DMS79 treated with DMSO at 0.1 percent for 48 hours (cell line): Measurements from ENCODE around the gene FBXO39.
"Not testable (repeated sequence)": the region's sequence is repeated elsewhere in the genome, so short reads cannot be mapped to it uniquely, and the experiment has no call there.

Experiments
- DNase-seq: peaks from one replicate; lab custom pipeline; 2025; lab: John Stamatoyannopoulos, UW

The FBXO39 gene

DNA sequence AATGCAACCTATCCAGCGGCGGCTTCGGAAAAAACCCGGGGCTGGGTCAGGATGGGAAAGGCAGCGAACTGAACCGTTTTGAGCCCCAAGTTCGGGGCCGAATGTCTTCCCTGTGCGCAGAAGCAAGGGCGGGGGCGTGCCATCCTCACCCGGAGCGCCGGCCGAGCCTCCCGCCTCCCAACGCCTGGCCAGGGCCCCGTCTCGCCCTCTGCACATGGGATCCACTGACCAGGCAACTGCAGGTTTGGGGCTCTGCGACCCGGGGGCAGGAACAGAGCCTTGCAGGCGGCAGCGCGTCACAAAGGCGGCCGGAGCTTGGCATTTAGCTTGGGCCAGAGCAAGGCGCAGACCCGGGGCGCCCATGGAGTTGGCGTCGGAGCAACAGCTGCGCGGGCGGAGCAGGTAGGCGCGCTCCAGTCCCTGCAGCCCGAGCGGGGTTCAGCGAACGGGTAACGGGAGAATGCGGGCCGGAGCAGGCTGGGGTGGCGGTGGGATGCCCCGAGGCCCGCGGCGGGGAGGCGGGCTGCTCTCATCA lies at the start of gene FBXO39:
FBXO39 (plus strand) TSS at position 345 of the 535 bp plus-strand sequence. CDS start 3,654 bp downstream, outside the sequence.
- DNase-seq: no peak

DNA sequence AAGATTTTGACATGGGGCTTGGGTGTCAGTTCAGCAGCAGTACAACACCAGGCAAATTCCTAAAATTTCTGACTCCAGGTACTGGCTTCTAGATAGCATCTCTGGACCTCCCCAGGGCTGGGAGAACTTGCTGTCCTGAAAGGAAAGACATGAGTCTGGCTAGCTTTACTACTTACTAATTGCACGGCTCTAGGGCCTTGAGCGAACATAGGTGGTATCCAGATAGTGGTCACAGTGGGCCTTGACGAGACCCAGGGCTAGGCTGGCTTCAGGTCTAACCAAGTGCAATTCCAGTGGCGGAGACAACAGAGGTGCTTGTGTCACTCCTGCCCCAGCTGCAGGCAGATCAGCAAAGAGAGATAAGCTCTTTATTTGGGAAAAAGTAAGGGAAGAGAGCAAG lies 46.5 kb upstream of the FBXO39 start:
- DNase-seq: no peak

DNA sequence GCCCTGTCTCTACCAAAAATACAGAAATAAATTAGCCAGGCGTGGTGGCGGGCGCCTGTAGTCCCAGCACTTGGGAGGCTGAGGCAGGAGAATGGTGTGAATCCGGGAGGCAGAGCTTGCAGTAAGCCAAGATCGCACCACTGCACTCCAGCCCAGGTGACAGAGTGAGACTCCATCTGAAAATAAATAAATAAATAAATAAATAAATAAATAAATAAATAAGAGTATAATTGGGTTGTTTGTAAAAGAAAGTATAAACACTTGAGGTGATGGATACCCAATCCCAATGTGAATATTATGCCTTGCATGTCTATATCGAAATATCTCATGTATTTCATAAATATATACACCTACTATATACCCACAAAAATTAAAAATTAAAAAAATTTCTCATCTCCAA lies 29.4 kb upstream of the FBXO39 start:
- DNase-seq: not testable (repeated sequence)

DNA sequence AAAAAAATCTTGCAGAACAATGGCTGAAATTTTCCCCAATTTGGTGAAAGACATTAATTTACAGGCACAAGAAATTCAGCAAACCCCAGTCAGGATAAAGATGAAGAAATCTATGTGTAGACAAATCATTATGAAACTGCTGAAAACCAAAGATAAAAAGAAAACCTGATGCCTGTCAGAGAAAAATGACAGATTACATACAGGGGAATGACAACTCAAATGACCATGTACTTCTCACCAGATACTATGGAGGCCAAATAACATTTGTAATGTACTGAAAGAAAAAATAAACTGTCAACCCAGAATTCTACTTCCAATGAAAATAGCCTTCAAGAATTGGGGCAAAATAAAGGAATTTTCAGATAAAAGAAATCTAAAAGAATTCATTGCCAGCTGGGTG lies 27.4 kb upstream of the FBXO39 start:
- DNase-seq: no peak

DNA sequence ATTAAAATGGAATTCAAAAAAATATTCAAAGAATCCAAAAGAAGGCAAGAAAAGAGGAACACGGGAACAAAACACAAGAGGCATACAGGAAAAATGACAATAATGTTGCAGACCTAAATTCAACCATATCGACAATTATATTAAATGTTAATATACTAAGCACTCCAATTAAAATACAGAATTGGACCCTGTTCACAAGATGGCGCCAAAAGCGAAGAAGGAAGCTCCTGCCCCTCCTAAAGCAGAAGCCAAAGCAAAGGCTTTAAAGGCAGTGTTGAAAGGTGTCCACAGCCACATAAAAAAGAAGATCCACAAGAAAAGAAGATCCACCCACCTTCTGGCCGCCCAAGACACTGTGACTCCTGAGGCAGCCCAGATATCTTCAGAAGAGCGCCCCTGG lies 26.5 kb upstream of the FBXO39 start:
- no peak for DNase-seq

DNA sequence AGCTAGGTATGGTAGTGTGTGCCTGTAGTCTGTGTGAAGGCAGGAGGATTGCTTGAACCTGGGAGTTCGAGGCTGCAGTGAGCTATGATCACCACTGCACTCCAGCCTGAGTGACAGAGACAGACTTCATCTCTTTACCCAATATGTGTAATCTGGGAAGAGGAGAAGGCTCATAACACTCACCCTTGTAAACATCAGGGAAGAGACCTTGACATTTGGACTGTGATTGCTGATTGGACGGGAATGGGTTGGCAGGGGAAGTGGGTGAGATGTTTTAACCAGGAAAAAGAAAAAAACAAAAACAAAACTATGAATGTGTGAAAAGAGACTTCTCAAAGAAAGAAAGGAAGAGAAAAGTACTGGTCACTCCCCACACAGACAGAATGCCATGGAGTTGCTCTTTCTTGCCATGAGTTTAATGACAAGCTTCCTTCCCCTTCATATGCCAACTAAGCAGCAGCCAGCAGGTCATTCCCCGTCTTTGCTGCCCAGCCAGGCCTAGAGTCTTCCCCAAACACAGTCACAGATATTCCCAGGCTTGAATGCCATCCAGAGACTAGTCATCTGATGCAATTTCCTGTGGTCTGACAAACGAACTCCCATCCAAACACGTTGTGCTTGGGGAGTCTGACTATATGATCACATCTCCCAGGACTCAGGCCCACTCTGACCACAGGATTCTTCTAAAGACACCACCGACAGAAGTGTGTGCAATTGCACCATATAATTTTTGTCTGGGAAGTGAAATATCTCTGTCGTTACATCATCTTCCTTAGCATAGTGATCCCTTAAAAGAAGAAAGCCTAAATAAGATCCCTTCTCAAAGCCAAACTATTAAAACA lies 23.7 kb upstream of the FBXO39 start:
- no peak for DNase-seq

DNA sequence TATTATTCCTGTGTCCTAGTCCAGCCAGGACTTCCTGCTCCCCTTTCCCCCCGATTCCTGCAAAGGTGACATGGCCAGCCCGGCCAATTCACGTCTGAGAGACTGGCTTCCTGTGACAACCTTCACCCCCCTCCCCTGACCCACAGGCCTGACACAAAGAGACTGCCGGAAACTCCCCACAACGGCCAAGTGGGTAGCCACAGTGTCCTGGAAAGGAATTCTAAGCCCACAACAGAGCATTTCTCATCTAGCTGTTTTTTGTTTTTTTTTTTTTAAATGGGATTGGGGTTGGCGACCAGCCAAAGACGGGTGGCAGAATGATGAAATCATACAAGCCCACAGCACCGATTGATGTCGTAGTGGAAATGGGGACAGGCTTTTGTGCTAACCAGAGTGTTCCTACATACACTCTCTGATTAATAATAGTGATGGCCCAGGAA lies 23.0 kb upstream of the FBXO39 start:
- DNase-seq: no peak

DNA sequence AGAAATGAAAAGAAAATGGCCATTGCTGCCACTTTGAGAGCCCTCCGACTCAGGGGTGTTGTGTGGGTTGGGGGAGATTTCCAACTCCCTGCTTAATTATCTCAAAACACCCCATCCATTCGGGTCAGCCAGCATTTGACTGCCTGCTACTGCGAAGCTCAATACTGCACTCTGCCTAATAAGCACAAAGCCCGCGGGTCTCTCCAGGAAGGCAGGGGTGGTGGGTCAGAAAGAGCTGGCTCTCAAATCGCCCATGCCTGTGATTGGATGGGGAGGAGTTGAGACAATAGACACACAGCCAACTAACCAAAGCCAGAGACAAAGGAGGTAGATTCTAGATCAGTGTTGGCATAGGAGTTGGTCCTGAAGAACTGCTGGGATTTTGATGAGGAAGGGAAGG lies 22.5 kb upstream of the FBXO39 start:
- no peak for DNase-seq

DNA sequence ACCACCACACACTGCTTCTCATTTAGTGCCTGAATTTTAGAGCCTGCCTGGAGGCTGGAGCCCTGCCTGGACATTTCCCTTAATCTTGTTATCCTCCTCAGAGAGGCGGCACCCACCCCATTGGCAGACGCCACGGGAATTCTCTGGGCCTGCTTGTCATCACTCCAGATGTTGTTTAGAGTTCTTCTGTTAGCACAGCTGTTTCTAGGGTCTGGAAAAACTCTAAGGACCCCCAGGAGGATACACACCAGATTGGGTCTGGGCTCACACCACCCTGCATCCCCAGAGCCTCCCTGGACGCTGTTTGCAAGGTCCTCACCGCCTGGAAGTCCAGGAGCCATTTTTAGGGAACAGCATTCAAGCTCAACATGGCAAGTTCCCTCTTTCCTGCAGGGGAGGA lies 20.7 kb upstream of the FBXO39 start:
- no peak for DNase-seq

DNA sequence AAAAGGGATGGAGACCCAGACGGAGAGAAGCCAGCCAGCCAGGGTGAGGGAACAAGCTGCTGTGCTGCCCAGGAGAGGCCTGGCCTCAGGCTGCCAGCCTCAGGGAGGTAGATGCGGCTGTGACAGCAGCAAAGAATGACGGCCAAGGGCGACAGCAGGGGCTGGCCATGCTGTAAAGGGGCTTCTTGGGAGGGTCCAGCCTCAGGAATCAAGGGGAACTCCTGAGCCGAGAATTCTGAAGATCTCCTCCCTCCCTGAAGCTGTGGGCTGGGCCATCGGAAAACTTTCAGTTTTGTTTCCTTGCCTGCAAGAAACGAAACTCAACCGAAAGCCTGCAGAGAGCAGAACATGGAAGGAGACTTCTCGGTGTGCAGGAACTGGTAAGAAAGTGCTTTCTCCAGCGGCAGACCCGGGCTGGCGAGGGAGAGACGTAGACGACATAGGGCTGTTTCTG lies 20.3 kb upstream of the FBXO39 start, which contains the start of gene XAF1:
XAF1 (plus strand) TSS at position 316 of the 454 bp plus-strand sequence; CDS start at position 349, 33 bp downstream.
- DNase-seq: no peak

DNA sequence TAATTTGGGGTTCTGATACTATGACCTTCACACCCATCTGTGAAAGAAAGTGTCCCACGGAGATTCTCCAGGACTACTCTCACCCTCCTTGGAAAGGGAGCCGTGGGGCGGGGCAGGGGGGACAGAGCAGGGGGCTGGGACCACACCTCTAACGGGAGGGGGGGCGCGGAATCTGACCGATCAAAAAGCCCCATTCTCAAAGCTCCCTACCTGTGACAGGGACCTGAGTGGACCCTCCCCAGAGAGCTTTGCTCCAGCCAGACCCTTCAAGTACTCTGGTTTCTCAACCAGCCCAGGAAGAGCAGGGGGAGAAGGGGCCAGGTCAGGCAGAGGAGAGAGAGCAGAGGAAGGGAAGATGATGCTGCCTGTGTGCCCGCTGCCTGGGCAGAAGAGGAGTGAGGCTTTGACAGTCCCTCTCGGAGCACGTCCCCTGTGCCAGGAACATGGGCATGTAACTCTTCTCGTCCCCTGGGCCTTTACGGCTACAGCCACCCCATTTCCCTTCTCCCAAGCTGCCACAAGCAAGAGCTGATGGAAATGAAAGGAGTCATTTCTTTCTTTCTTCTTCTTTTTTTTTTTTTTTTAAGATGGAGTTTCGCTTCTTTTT lies 19.5 kb upstream of the FBXO39 start:
- no peak for DNase-seq

DNA sequence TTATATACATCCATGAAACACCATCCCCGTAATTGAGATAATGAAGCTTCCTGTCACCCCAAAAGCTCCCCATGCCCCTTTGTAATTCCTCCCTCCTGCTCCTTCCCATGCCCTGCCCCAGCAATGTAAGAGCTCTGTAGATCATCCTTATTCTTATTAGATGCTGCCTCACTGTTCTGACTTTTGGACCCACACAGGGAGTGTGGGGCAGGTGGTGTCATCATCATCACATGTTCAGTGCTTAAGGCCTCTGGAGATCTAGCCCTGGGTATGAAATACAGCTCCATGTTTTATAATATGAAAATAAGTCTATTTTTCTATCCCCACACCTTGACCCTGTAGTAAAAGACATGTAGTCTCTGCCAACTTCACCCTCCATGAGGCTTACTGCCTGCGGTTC lies 18.3 kb upstream of the FBXO39 start:
- no peak for DNase-seq

DNA sequence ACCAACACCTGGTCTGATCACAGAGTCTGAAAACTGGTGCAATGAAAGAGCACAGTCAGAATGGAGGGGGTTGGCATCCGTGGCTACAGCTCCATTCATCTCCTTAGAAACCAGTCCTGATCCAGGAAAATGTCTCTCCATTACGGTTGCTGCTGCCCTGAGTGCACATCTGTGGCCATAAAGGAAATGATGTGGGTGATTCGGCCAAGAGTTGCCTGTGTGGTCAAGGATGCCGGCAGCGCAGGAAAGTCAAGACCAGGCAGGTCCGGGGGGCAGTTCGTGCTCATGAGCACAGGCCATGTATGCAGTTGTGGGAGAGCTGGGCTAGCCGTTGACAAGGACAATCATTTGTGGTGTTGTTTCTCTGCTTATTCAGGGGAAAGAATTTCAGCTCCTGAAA lies 14.2 kb upstream of the FBXO39 start:
- no peak for DNase-seq

DNA sequence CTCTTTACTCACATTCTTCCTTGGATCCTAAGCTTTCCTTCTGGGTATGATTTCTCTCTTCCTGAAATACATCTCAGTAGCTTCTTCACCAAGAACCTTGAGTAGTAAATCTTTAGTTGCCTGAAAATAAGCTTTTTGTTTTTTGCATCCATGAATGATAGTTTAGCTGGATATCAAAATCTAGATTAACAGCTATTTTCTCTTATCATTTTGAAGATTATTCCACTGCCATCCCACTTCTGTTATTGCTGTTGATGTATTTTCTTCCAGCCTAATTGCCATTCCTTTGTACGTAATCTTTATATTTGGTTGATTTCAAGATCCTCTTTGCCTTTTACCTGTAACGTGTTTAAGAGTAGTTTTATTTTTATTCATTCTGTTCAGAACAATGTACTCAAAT lies 7.6 kb upstream of the FBXO39 start:
- no peak for DNase-seq

DNA sequence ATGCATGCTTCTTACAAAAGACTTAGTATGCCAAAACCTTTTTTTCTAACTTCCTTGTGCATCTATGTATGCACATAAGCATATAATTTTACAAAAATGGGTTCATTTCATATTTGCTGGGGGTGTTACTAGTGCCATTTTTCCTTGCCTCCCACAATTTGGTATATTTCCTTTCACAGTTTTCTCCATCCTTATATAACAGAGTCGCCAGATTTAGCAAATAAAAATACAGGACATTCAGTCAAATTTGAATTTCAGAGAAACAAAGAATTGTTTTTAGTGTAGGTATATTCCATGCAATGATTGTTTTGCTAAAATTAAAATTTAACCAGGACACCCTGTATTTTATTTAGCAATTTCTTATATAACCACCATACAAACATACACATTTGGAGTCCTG lies 4.0 kb upstream of the FBXO39 start:
- no peak for DNase-seq

DNA sequence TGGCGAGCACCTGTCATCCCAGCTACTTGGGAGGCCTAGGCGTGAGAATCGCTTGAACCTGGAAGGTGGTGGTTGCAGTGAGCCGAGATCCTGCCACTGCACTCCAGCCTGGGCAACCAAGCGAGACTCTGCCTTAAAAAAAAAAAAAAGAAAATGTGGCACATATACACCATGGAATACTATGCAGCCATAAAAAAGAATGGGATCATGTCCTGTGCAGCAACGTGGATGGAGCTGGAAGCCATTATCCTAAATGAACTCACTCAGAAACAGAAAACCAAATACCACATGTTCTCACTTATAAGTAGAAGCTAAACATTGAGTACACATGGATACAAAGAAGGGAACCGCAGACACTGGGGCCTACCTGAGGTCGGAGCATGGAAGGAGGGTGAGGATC lies 1.1 kb upstream of the FBXO39 start:
- DNase-seq: not testable (repeated sequence)

DNA sequence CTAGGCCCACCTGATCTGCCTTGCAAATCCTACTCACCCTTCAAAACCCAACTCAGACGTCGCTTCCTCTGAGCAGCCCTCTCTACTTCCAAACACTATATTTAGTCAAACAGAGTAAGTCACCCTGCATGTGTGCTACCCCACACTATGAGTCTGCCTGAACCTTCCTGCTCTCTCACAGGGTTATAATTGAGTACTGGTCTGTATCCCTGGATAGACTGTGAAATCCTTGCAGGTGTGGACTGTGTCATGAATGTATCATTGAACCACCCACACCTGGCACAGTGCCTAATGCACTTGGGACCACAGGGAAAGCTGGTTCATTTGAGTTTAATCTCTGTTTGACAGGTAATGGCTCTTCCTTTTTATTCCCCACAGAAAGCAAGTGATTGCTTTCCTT lies 3.4 kb downstream of the FBXO39 start:
- no peak for DNase-seq

DNA sequence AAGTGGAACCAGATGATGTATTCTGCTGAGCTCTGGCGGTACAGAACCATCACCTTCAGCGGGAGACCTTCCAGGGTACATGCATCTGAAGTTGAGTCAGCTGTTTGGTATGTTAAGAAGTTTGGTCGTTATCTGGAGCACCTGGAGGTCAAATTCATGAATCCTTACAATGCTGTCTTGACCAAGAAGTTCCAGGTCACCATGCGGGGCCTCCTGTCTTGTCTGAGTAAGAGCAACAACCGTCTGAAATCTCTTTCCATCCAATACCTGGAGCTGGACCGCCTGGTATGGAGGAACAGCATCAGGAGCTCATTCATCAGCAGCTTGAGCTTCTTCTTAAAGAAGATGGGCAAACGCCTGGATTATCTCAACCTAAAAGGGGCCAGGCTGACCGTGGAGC lies 4.0 kb downstream of the FBXO39 start:
- no peak for DNase-seq

DNA sequence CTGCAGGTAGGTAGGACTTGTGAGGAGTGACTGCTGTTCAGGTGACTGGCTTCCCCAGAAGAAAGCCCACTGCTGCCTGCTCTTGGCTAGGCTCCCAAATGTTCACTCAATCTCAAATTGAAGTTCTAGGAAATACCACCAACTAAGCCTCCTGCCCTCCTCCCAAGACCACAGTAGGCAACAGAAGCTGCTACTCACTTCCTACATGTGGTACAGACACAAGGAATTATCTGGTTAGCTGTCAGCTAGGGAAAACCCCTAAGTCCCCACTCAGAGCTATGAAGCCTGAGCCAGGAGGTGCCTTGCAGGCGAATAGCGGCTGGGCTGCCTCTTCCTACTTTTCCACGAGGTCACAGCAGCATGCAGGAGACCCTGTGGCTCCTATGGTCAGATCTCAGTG lies 4.9 kb downstream of the FBXO39 start:
- no peak for DNase-seq

DNA sequence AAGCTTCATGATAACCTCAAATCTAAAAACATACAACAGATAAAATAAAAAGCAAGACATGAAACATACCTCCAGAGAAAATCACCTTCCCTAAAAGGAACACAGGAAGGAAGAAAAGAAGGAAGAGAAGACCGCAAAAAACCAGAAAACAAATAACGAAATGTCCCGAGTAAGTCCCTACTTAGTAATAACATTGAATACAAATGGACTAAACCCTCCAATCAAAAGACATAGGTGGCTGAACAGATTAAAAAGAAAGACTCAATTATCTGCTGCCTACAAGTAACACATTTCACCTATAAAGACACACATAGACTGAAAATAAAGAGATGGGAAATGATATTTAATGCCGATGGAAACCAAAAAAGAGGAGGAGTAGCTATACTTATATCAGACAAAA lies 6.2 kb downstream of the FBXO39 start:
- no peak for DNase-seq

DNA sequence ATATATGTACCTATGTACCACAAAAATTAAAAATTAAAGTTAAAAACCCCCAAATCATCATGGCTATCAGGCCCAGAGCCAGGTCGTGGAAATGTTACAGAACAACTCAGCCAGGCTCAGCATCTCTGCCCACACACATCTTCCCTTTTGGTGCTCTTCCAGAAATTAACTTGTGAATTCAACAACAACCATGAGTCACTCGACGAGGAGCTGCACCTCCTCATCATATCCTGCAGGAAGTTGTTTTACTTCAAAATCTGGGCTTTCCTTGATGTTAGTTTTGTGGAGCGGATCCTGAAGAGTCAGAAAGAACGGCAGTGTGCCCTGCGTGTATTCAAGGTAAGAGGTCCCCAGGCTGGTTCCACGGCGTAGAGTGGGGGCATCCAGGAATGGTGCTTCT lies 10.6 kb downstream of the FBXO39 start:
- DNase-seq: no peak

DNA sequence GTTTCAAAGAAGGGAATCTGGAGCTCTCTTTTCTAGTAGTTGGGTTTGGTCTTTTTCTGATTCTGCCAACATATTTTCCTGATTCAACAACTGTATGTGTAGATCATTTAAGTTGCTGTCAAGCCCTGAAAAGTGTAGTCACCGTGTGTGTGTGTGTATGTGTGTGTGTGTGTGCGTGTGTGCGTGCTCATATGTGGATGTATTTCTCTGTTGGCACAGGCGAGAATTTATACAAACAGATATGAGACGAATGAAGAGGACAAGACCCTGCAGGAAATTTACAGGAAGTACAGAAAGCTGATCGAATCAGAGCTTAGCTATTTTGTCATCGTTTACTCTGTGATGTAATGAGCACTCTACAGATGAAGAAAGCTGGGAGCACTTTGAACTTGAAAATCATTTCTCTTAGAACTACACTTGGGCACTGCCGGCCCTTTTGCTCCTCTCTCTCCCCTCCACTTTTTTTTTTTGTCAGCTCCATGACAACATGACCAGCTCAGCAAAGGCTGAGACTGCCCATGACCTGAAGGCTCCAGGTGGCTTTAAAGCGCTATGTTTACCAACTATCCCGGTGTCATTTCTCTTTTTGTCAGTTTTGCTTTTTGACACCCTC lies 11.2 kb downstream of the FBXO39 start:
- no peak for DNase-seq

DNA sequence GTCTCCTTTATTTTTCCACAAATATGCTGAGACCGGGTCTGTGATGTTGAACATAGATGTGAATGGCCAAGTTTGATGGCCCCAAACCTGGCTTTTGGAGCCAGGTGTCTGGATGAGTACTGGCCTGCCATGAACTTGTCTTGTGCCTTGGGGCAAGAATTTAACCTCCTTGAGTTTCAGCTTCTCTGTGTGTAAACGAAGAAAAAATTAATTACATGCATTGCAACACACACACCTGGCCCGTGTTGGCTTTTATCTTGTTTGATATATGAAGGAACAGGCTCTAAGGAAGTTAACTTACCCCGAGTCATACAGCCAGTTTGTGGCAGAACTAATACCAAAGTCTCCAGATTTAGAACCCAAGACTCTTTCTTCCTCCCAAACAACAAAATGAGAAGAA lies 13.1 kb downstream of the FBXO39 start:
- DNase-seq: no peak
